A549 (cell line): ENCODE results near the gene WNT7B.

Source experiments
- KDM1A ChIP-seq: fragments of 200-600 bp; sonication (generic); IDR thresholded peaks from 2 replicates; pipeline ENCODE4 v1.6.1; 2016; ENCODE audit warnings: low read depth, mild to moderate bottlenecking
- RCOR1 ChIP-seq: fragments of 150-350 bp; IDR thresholded peaks from 2 replicates; pipeline ENCODE4 v1.6.1; 2014; ENCODE audit warnings: antibody characterized with exemption, low read length, low read depth

GRCh38 chr22:45881524-45881875, 95.5 kb downstream of the WNT7B start:
- no peak for TF ChIP-seq RCOR1
- TF ChIP-seq KDM1A = no peak
